Fibroblast of lung (primary cell): ENCODE data around the gene C20orf144. TPM values are rescaled to one million over a fixed set of nuclear protein-coding genes. Genes with fewer than 3 reads are reported as not detected.

Experiments
- DNase-seq, 2 donors: peaks; one replicate each; pipeline versions ENCODE4 v3.0.0 to v3.0.0-alpha.2; 2010; ENCODE audit warnings: low read depth in 2 of 2
- H2AFZ ChIP-seq: 2 replicates; pipeline ENCODE4 v1.5.1; 2012; ENCODE audit warnings: low read length, control low read depth, inconsistent platforms
- H3K27ac ChIP-seq: 2 replicates; pipeline ENCODE4 v1.5.1; 2011; ENCODE audit warnings: low read length, control low read depth; ENCODE audit not compliant: insufficient read depth
- H3K27me3 ChIP-seq: 2 replicates; pipeline ENCODE4 v1.5.1; 2011; ENCODE audit warnings: mild to moderate bottlenecking, low read length; ENCODE audit not compliant: control insufficient read depth, insufficient read depth
- H3K36me3 ChIP-seq: 2 replicates; pipeline ENCODE4 v1.5.1; 2011; ENCODE audit warnings: low read length; ENCODE audit not compliant: control insufficient read depth, insufficient read depth
- H3K4me1 ChIP-seq: 2 replicates; pipeline ENCODE4 v1.5.1; 2011; ENCODE audit warnings: low read length; ENCODE audit not compliant: control insufficient read depth, insufficient read depth; ENCODE audit errors: extremely low read depth
- H3K4me2 ChIP-seq: 2 replicates; pipeline ENCODE4 v1.5.1; 2011; ENCODE audit warnings: low read length, control low read depth; ENCODE audit not compliant: insufficient read depth; ENCODE audit errors: extremely low read depth
- H3K4me3 ChIP-seq, 4 experiments: fragments of 200-600 bp in 1 of 4; sonication (generic) in 1 of 4; replicated peaks in 1 of 4; 2 replicates each; pipeline ENCODE4 v1.5.1; 2011 to 2016; ENCODE audit warnings: low read length in 4 of 4, low read depth in 3 of 4, mild to moderate bottlenecking in 3 of 4, control low read depth in 2 of 4, inconsistent platforms in 1 of 4, mixed read lengths in 1 of 4; ENCODE audit not compliant: insufficient read depth in 1 of 4; ENCODE audit errors: control extremely low read depth in 1 of 4
- H3K79me2 ChIP-seq: 2 replicates; pipeline ENCODE4 v1.5.1; 2012; ENCODE audit warnings: mild to moderate bottlenecking, low read length, inconsistent platforms; ENCODE audit not compliant: control insufficient read depth, insufficient read depth
- H3K9ac ChIP-seq: 2 replicates; pipeline ENCODE4 v1.5.1; 2011; ENCODE audit warnings: mild to moderate bottlenecking, low read length, control low read depth; ENCODE audit not compliant: insufficient read depth
- H3K9me3 ChIP-seq: 2 replicates; pipeline ENCODE4 v1.5.1; 2012; ENCODE audit warnings: low read depth, low read length; ENCODE audit not compliant: control insufficient read depth, insufficient read depth
- H4K20me1 ChIP-seq: 2 replicates; pipeline ENCODE4 v1.5.1; 2011; ENCODE audit warnings: low read length; ENCODE audit not compliant: control insufficient read depth, insufficient read depth; ENCODE audit errors: extremely low read depth
- EZH2 ChIP-seq: IDR thresholded peaks from 2 replicates; pipeline ENCODE4 v1.5.1; 2012; ENCODE audit warnings: low read length, control low read depth, mild to moderate bottlenecking; ENCODE audit errors: missing control alignments
- polyA plus RNA-seq, 2 donors: library from polyadenylated mRNA; depleted of rRNA in 1 of 2; stranded (reverse) in 1 of 2; unstranded in 1 of 2; fragments of >200 nt; gene quantifications; 2 replicates each; pipeline ENCODE4 v1.2.1, GENCODE V29; 2011 to 2012; ENCODE audit warnings: missing spikeins in 1 of 2
- total RNA-seq: library from RNA; depleted of rRNA; stranded (reverse); fragments of >200 nt; gene quantifications from 2 replicates; pipeline ENCODE4 v1.2.1, GENCODE V29; 2014
- TF ChIP-seq, protein P1 (sequence below), 2 donors: IDR thresholded peaks in 1 of 2; conservative IDR thresholded peaks in 1 of 2; 1 replicate in 1 of 2; 2 replicates in 1 of 2; pipeline ENCODE4 v1.5.1; 2011 to 2012; ENCODE audit warnings: low read length in 2 of 2, control low read depth in 1 of 2, inconsistent platforms in 1 of 2, low read depth in 1 of 2, mild to moderate bottlenecking in 1 of 2

C20orf144 gene
- total and polyA plus RNA-seq, 2 donors (not counting 1 experiment from before 2014, with no cell fraction given): 0.10 to 0.17 TPM

DNA sequence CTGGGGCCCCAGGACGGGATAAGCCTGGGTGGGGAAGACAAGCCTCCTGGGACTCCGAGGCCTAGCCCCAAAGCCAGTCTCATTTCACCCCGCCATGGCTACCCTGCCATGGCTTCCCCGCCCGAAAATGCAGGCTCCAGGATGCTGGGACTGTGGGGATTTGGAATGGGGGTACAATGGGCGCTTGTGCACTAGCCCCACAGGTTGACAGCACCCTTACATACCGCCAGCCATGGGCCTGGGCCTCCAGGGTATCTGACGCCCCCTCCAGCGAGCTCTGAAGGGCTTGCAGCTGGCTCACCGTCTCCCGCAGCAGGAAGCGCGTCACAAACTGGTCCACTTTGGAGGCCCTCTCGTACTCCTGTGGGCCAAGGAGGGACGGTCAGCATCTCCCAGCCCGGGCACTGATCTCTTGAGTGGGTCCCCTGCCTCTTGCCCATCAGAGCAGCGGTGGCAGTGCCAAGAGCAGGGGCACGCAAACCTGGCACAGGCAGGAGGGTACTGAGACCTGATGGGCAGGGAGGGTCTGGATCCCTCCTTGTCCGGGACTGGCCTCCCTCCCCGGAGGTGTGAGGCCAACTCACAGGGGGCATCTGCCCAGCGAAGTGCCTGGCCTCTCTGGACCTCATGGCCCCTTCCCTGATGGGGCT, 2.0 kb upstream of the C20orf144 start:
- Histone ChIP-seq H3K36me3 (peaks cover 4% of the 10 kb centered on the region), H3K9me3 (no peaks in the 10 kb centered on the region), H3K4me1 (peaks cover 10% of the 10 kb centered on the region), H3K4me2 (no peak overlapping the region), H3K79me2 (no peaks in the 10 kb centered on the region), H3K27me3 (no peaks in the 10 kb centered on the region), H3K9ac (no peak overlapping the region), H4K20me1 (no peaks in the 10 kb centered on the region), H2AFZ (no peak overlapping the region), H3K4me3 (no peak overlapping the region), H3K27ac (no peak overlapping the region)
- TF ChIP-seq, protein P1, sequence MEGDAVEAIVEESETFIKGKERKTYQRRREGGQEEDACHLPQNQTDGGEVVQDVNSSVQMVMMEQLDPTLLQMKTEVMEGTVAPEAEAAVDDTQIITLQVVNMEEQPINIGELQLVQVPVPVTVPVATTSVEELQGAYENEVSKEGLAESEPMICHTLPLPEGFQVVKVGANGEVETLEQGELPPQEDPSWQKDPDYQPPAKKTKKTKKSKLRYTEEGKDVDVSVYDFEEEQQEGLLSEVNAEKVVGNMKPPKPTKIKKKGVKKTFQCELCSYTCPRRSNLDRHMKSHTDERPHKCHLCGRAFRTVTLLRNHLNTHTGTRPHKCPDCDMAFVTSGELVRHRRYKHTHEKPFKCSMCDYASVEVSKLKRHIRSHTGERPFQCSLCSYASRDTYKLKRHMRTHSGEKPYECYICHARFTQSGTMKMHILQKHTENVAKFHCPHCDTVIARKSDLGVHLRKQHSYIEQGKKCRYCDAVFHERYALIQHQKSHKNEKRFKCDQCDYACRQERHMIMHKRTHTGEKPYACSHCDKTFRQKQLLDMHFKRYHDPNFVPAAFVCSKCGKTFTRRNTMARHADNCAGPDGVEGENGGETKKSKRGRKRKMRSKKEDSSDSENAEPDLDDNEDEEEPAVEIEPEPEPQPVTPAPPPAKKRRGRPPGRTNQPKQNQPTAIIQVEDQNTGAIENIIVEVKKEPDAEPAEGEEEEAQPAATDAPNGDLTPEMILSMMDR (conservative IDR thresholded peaks at IDR 0.05 in 1 of 2, IDR thresholded peaks at IDR 0.05 in 1 of 2; ENCODE audit: low read depth in 1 of 2, low read length in 2 of 2): no peak
- no peak for TF ChIP-seq EZH2
- DNase-seq: no peak

- Histone ChIP-seq H2AFZ (no peak overlapping the region), H4K20me1 (no peaks in the 10 kb centered on the region), H3K4me3 (no peak overlapping the region), H3K9ac (no peak overlapping the region), H3K27ac (no peak overlapping the region), H3K4me1 (peaks cover 10% of the 10 kb centered on the region), H3K4me2 (no peak overlapping the region), H3K79me2 (no peaks in the 10 kb centered on the region), H3K36me3 (peaks cover 4% of the 10 kb centered on the region), H3K9me3 (no peaks in the 10 kb centered on the region), H3K27me3 (no peaks in the 10 kb centered on the region)
- DNase-seq: no peak
- TF ChIP-seq, protein P1 (conservative IDR thresholded peaks at IDR 0.05 in 1 of 2, IDR thresholded peaks at IDR 0.05 in 1 of 2; ENCODE audit: low read depth in 1 of 2, low read length in 2 of 2): no peak
- TF ChIP-seq EZH2: no peak
These were observed 1.5 kb upstream of the C20orf144 start for GRCh38 chr20:33660685-33661058.

- Histone ChIP-seq H3K27ac (peak overlapping the region; percentile 89), H3K4me2 (peak overlapping the region; percentile 91), H3K36me3 (peaks cover 2% of the 10 kb centered on the region), H3K4me1 (peaks cover 20% of the 10 kb centered on the region), H3K9ac (peak overlapping the region; percentile 81), H2AFZ (peak overlapping the region; percentile 73), H3K9me3 (no peaks in the 10 kb centered on the region), H3K27me3 (no peaks in the 10 kb centered on the region), H3K79me2 (no peaks in the 10 kb centered on the region), H3K4me3 (peak overlapping the region; percentile 62 to 92 (median 76)), H4K20me1 (no peaks in the 10 kb centered on the region)
- TF ChIP-seq, protein P1 (conservative IDR thresholded peaks at IDR 0.05 in 1 of 2, IDR thresholded peaks at IDR 0.05 in 1 of 2; ENCODE audit: low read depth in 1 of 2, low read length in 2 of 2): no peak
- no peak for TF ChIP-seq EZH2
- peak; percentile 60 to 72 for DNase-seq
These were observed 1.3 kb downstream of the C20orf144 start for GRCh38 chr20:33663161-33664084.
